Neural progenitor cell (in vitro differentiated cells): ENCODE data around the gene GK. TPM values are rescaled to one million over a fixed set of nuclear protein-coding genes. Genes with fewer than 3 reads are reported as not detected.
"Not testable (repeated sequence)": the region's sequence is repeated elsewhere in the genome, so short reads cannot be mapped to it uniquely, and the experiment has no call there.

ENCODE experiments used
- DNase-seq: peaks from one replicate; pipeline ENCODE4 v3.0.0-alpha.2; 2016; ENCODE audit warnings: low spot score
- H2AFZ ChIP-seq: fragments of 200-600 bp; sonication (generic); replicated peaks from 2 replicates; pipeline ENCODE4 v1.6.1; 2016; ENCODE audit warnings: antibody characterized with exemption
- H3F3A ChIP-seq: fragments of 200-600 bp; sonication (generic); 2 replicates; pipeline ENCODE4 v1.6.1; 2016; ENCODE audit warnings: antibody characterized with exemption, low read depth
- H3K27ac ChIP-seq: fragments of 200-600 bp; sonication (generic); 2 replicates; pipeline ENCODE4 v1.5.1; 2016; ENCODE audit warnings: mild to moderate bottlenecking
- H3K27me3 ChIP-seq: fragments of 200-600 bp; sonication (generic); 2 replicates; pipeline ENCODE4 v1.6.1; 2016; ENCODE audit warnings: mild to moderate bottlenecking, moderate library complexity
- H3K36me3 ChIP-seq: fragments of 200-600 bp; sonication (generic); 2 replicates; pipeline ENCODE4 v1.5.1; 2016
- H3K4me1 ChIP-seq: fragments of 200-600 bp; sonication (generic); 2 replicates; pipeline ENCODE4 v1.6.1; 2016; ENCODE audit warnings: mixed run types
- H3K4me2 ChIP-seq: fragments of 200-600 bp; sonication (generic); 2 replicates; pipeline ENCODE4 v1.6.1; 2016
- H3K4me3 ChIP-seq: fragments of 200-600 bp; sonication (generic); 2 replicates; pipeline ENCODE4 v1.5.1; 2016
- H3K79me2 ChIP-seq: fragments of 200-600 bp; sonication (generic); 2 replicates; pipeline ENCODE4 v1.6.1; 2016; ENCODE audit warnings: low read depth
- H3K9ac ChIP-seq: fragments of 200-600 bp; sonication (generic); 2 replicates; pipeline ENCODE4 v1.6.1; 2016
- H3K9me3 ChIP-seq: fragments of 200-600 bp; sonication (generic); 2 replicates; pipeline ENCODE4 v1.5.1; 2016; ENCODE audit warnings: low read depth
- H4K20me1 ChIP-seq: fragments of 200-600 bp; sonication (generic); 2 replicates; pipeline ENCODE4 v1.6.1; 2016; ENCODE audit warnings: low read depth
- H3K27ac Mint-ChIP-seq: 3 replicates; pipeline ENCODE4 v1.8.0; 2021; ENCODE audit warnings: mixed read lengths
- H3K27me3 Mint-ChIP-seq: 2 replicates; pipeline ENCODE4 v1.8.0; 2022; ENCODE audit warnings: low read depth, mild to moderate bottlenecking, inconsistent platforms, moderate library complexity, mixed read lengths; ENCODE audit not compliant: insufficient read depth
- H3K36me3 Mint-ChIP-seq: 3 replicates; pipeline ENCODE4 v1.8.0; 2021; ENCODE audit warnings: mixed read lengths
- H3K4me1 Mint-ChIP-seq: 3 replicates; pipeline ENCODE4 v1.8.0; 2021; ENCODE audit warnings: mixed read lengths
- H3K4me3 Mint-ChIP-seq: 3 replicates; pipeline ENCODE4 v1.8.0; 2021; ENCODE audit warnings: mild to moderate bottlenecking, moderate library complexity, mixed read lengths
- H3K9me3 Mint-ChIP-seq: 3 replicates; pipeline ENCODE4 v1.8.0; 2020; ENCODE audit warnings: mixed read lengths
- CTCF ChIP-seq: fragments of 200-600 bp; sonication (generic); IDR thresholded peaks from 2 replicates; pipeline ENCODE4 v1.5.1; 2017; ENCODE audit warnings: antibody characterized with exemption, mild to moderate bottlenecking
- EZH2 ChIP-seq: fragments of 200-600 bp; sonication (generic); IDR thresholded peaks from 2 replicates; pipeline ENCODE4 v1.6.1; 2017; ENCODE audit warnings: antibody characterized with exemption, mild to moderate bottlenecking, moderate library complexity
- EZH2phosphoT487 ChIP-seq: fragments of 200-600 bp; sonication (generic); IDR thresholded peaks from 2 replicates; pipeline ENCODE4 v1.6.1; 2017; ENCODE audit warnings: antibody characterized with exemption
- total RNA-seq: library from RNA; depleted of rRNA; stranded (reverse); fragments of >200 nt; gene quantifications from 2 replicates; pipeline ENCODE4 v1.2.3, GENCODE V29; 2015; ENCODE audit warnings: low replicate concordance

GK gene
- total RNA-seq, 1 donor from 2014 or later = 4.4 TPM

GRCh38 chrX:30741545-30741944 is 88.3 kb downstream of the GK start:
- H3K27me3 ChIP-seq = no peaks in the 10 kb centered on the region
- no peaks in the 10 kb centered on the region for H3K36me3 ChIP-seq

GRCh38 chrX:30748342-30748960 is 95.2 kb downstream of the GK start:
- Mint-ChIP-seq H3K9me3 (peaks cover 10% of the 10 kb centered on the region), H3K27ac (no peak overlapping the region)
- H3F3A ChIP-seq = no peaks in the 10 kb centered on the region

More at GRCh38 chrX:30741545-30741944, 88.3 kb downstream of the GK start:
- H3K9ac ChIP-seq = no peak overlapping the region
- peaks cover 2% of the 10 kb centered on the region for H3K27me3 Mint-ChIP-seq
- H3K4me1 Mint-ChIP-seq = peaks cover 4% of the 10 kb centered on the region
- H3K4me3 ChIP-seq = no peak overlapping the region
- H3K4me1 ChIP-seq = peaks cover 5% of the 10 kb centered on the region
- H3F3A ChIP-seq = peaks cover 7% of the 10 kb centered on the region
- H3K79me2 ChIP-seq = no peaks in the 10 kb centered on the region
- peak; percentile 71 for DNase-seq
- H3K27ac ChIP-seq = peak overlapping the region; percentile 67
- peaks cover 11% of the 10 kb centered on the region for H3K9me3 Mint-ChIP-seq
- H3K4me3 Mint-ChIP-seq = no peak overlapping the region
- H4K20me1 ChIP-seq = no peaks in the 10 kb centered on the region
- no peaks in the 10 kb centered on the region for H3K36me3 Mint-ChIP-seq
- H3K9me3 ChIP-seq = no peaks in the 10 kb centered on the region
- H2AFZ ChIP-seq = no peak overlapping the region
- TF ChIP-seq EZH2phosphoT487 (no peak), EZH2 (no peak), CTCF (no peak)
- H3K4me2 ChIP-seq = peak overlapping the region; percentile 21
- H3K27ac Mint-ChIP-seq = no peak overlapping the region

GRCh38 chrX:30751497-30751896 is 98.3 kb downstream of the GK start:
- peaks cover 3% of the 10 kb centered on the region for H3K36me3 Mint-ChIP-seq
- no peak for DNase-seq
- Histone ChIP-seq H3F3A (no peaks in the 10 kb centered on the region), H3K4me1 (no peaks in the 10 kb centered on the region), H4K20me1 (no peaks in the 10 kb centered on the region), H3K9me3 (peaks cover 5% of the 10 kb centered on the region), H3K27me3 (no peaks in the 10 kb centered on the region), H3K4me2 (no peak overlapping the region), H2AFZ (no peak overlapping the region), H3K79me2 (no peaks in the 10 kb centered on the region), H3K9ac (no peak overlapping the region), H3K27ac (no peak overlapping the region), H3K36me3 (no peaks in the 10 kb centered on the region), H3K4me3 (no peak overlapping the region)
- H3K9me3 Mint-ChIP-seq = peaks cover 5% of the 10 kb centered on the region
- H3K27me3 Mint-ChIP-seq = no peaks in the 10 kb centered on the region
- no peak overlapping the region for H3K4me3 Mint-ChIP-seq
- no peaks in the 10 kb centered on the region for H3K4me1 Mint-ChIP-seq
- no peak overlapping the region for H3K27ac Mint-ChIP-seq
- TF ChIP-seq EZH2 (no peak), EZH2phosphoT487 (no peak), CTCF (no peak)

More at GRCh38 chrX:30748342-30748960, 95.2 kb downstream of the GK start:
- Mint-ChIP-seq H3K36me3 (no peaks in the 10 kb centered on the region), H3K27me3 (peaks cover under 1% of the 10 kb centered on the region), H3K4me1 (no peaks in the 10 kb centered on the region), H3K4me3 (no peak overlapping the region)
- H3K36me3 ChIP-seq = no peaks in the 10 kb centered on the region
- DNase-seq = no peak
- H3K79me2 ChIP-seq = no peaks in the 10 kb centered on the region
- no peak overlapping the region for H3K4me2 ChIP-seq
- H3K4me3 ChIP-seq = no peak overlapping the region
- no peak overlapping the region for H3K9ac ChIP-seq
- TF ChIP-seq EZH2phosphoT487 = no peak
- TF ChIP-seq EZH2 = no peak
- H3K27me3 ChIP-seq = no peaks in the 10 kb centered on the region
- H3K4me1 ChIP-seq = no peaks in the 10 kb centered on the region
- H2AFZ ChIP-seq = no peak overlapping the region
- H3K27ac ChIP-seq = no peak overlapping the region
- H4K20me1 ChIP-seq = no peaks in the 10 kb centered on the region
- H3K9me3 ChIP-seq = no peaks in the 10 kb centered on the region

- H3K4me1 ChIP-seq = no peaks in the 10 kb centered on the region
- no peak overlapping the region for H2AFZ ChIP-seq
- DNase-seq = no peak
- no peaks in the 10 kb centered on the region for H3K79me2 ChIP-seq
- no peaks in the 10 kb centered on the region for H3F3A ChIP-seq
- no peak overlapping the region for H3K9ac ChIP-seq
- H3K4me1 Mint-ChIP-seq = no peaks in the 10 kb centered on the region
- H3K27ac Mint-ChIP-seq = no peak overlapping the region
- H3K27me3 ChIP-seq = no peaks in the 10 kb centered on the region
- H3K4me3 Mint-ChIP-seq = no peak overlapping the region
- no peak overlapping the region for H3K4me2 ChIP-seq
- no peak overlapping the region for H3K4me3 ChIP-seq
- no peaks in the 10 kb centered on the region for H3K36me3 Mint-ChIP-seq
- TF ChIP-seq CTCF (no peak), EZH2phosphoT487 (no peak), EZH2 (no peak)
- H3K36me3 ChIP-seq = no peaks in the 10 kb centered on the region
- H3K27ac ChIP-seq = no peak overlapping the region
- H3K9me3 ChIP-seq = no peaks in the 10 kb centered on the region
- no peaks in the 10 kb centered on the region for H4K20me1 ChIP-seq
- peaks cover 2% of the 10 kb centered on the region for H3K27me3 Mint-ChIP-seq
- no peaks in the 10 kb centered on the region for H3K9me3 Mint-ChIP-seq
Measured at GRCh38 chrX:30762755-30763154, 109.5 kb downstream of the GK start.

- H3K9me3 Mint-ChIP-seq = peaks cover 11% of the 10 kb centered on the region
- not testable (repeated sequence) for H3F3A ChIP-seq, DNase-seq, H3K27ac ChIP-seq, H3K27me3 ChIP-seq, H3K27me3 Mint-ChIP-seq, H3K4me1 ChIP-seq, H3K4me1 Mint-ChIP-seq, H3K4me2 ChIP-seq, H3K36me3 ChIP-seq, H3K36me3 Mint-ChIP-seq, H3K9ac ChIP-seq, H2AFZ ChIP-seq, H3K9me3 ChIP-seq, H4K20me1 ChIP-seq, H3K27ac Mint-ChIP-seq, H3K4me3 ChIP-seq, H3K79me2 ChIP-seq, H3K4me3 Mint-ChIP-seq
Measured at GRCh38 chrX:30773764-30774163, 120.5 kb downstream of the GK start.
